Body of pancreas (tissue), 4 donors: ENCODE results near the gene SDF2. TPM values are rescaled to one million over a fixed set of nuclear protein-coding genes. Genes with fewer than 3 reads are reported as not detected.
A peak's percentile ranks its signal among the peaks of the same experiment; 100 is the strongest.

Experiments used
- ATAC-seq: fragments of 150-250 bp; one replicate; pipeline ENCODE4 v1.9.1; 2016
- DNase-seq, 4 donors: peaks; one replicate each; pipeline ENCODE4 v3.0.0-alpha.2; 2019
- H3K27ac ChIP-seq, 4 donors: fragments of 200-600 bp; sonication (generic); 1 replicate in 3 of 4; 2 replicates in 1 of 4; pipeline versions ENCODE4 v1.5.1 to v1.6.1; 2016 to 2019; ENCODE audit warnings: mild to moderate bottlenecking in 1 of 4, mixed read lengths in 1 of 4, moderate library complexity in 1 of 4
- H3K27me3 ChIP-seq, 2 donors: fragments of 200-600 bp; sonication (generic); one replicate each; pipeline ENCODE4 v1.6.0; 2016; ENCODE audit warnings: mild to moderate bottlenecking in 1 of 2
- H3K36me3 ChIP-seq, 2 donors: fragments of 200-600 bp; sonication (generic); replicated peaks in 1 of 2; 2 replicates each; pipeline ENCODE4 v1.5.1; 2016; ENCODE audit warnings: low read depth in 2 of 2; ENCODE audit not compliant: insufficient read depth in 1 of 2
- H3K4me1 ChIP-seq: fragments of 200-600 bp; sonication (generic); one replicate; pipeline ENCODE4 v1.6.0; 2016
- H3K4me3 ChIP-seq, 2 donors: fragments of 200-600 bp; sonication (generic); 1 replicate in 1 of 2; 2 replicates in 1 of 2; pipeline ENCODE4 v1.5.1; 2016 to 2019
- H3K9me3 ChIP-seq, 3 donors: fragments of 200-600 bp; sonication (generic); 1 replicate in 2 of 3; 2 replicates in 1 of 3; pipeline ENCODE4 v1.5.1; 2016
- CTCF ChIP-seq, 7 experiments: fragments of 450-650 bp in 4 of 7; fragments of 200-600 bp in 3 of 7; sonication (generic) in 3 of 7; IDR thresholded peaks; one replicate each; pipeline ENCODE4 v1.5.1; 2016 to 2019; ENCODE audit warnings: antibody characterized with exemption in 7 of 7
- POLR2A ChIP-seq, 3 donors: fragments of 450-650 bp; IDR thresholded peaks; one replicate each; pipeline ENCODE4 v1.6.1; 2016; ENCODE audit warnings: antibody characterized with exemption in 3 of 3, mild to moderate bottlenecking in 2 of 3
- WGBS, 2 donors: methylation state at CpG; one replicate each; pipeline ENCODE4 v1.1.5; 2017; 5-methylcytosine and 5-hydroxymethylcytosine counted together
- intact Hi-C: fragments of 100-400 bp; cut with DNase I; formaldehyde crosslinking; loops from one replicate; pipeline ENCODE4 v1.15.1; 2023
- total RNA-seq, 2 donors: library from RNA; depleted of rRNA; stranded (reverse); fragments of >200 nt; gene quantifications; one replicate each; pipeline ENCODE4 v1.1.0, GENCODE V29; 2016

The SDF2 gene
- 10 to 100 TPM; 13.8 to 22.8 TPM for total RNA-seq

DNA sequence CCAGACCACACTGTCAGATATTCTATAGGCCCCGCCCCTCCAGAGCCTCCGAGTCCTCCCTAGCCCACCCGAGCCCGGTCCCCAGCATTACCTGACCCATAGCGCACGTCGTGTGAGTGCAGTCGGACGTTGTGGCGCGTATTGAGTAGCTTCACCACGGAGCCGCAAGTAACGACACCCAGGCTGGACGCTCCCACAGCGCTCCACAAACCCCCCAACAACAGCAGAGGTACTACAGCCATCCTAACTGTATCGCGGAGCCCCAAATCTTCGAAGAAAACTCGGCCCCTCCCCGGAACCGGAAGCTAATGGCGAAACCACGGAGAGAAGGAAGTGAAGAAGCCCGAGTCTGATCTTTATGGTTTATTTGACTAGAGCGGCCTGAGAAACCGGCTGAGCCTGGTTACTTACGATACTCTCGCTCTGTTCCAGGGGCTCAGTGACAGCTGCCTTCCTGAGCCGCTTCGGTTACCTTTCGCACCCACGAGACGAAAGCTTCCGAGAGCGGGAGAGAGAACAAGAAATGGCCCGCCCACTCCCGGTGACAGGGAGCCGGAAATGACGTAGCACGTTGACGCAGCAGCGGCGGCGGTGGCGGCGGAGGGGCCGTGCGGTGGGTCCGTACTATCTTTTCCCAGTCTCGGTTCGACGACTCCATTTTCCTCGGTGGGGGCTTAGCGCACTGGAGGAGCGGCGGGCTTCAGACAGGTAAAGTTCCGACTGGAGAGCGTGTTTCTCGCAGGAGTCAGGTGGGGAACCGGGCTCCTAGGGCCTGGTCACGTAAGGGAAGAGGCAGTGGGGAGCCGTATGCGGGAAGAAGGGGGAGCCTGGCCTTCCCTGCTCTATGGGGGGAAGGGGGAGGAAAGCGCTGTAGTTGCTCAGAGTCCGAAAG, at the start of gene SDF2, which contains the start of gene SUPT6H:
Gene SDF2 (minus strand): TSS at position 272 of the 892 bp plus-strand sequence. CDS start 30 bp downstream, at position 242.
Gene SUPT6H (plus strand): TSS at position 571 of the 892 bp plus-strand sequence. CDS start 11,197 bp downstream, outside the sequence.
- peak within 1 kb of the TSS; percentile 37 to 45 for H3K4me3 ChIP-seq
- H3K36me3 ChIP-seq = peaks cover 2 to 8% of the 10 kb centered on the region in 2 donors
- peak within 1 kb of the TSS; percentile 87 to 96 (median 92) for H3K27ac ChIP-seq
- intact Hi-C loops = loop anchor here (5.0 kb wide), 1 partner anchor 50 kb away; the partner anchor contains the start of gene PROCA1
- H3K27me3 ChIP-seq = no peaks in the 10 kb centered on the region
- DNase-seq = peak; percentile 88 to 91 (median 90)
- WGBS, 2 donors = 0 to 1% methylated on average over 32 to 66 of the region's 66 CpGs
- H3K9me3 ChIP-seq = no peaks in the 10 kb centered on the region
- TF ChIP-seq POLR2A (IDR thresholded peaks at IDR 0.05) (peak; percentile 45 to 91 (median 86)), CTCF (IDR thresholded peaks at IDR 0.05) (peak in 1 of 7 experiments; percentile 16)
- peak; percentile 94 for ATAC-seq
- H3K4me1 ChIP-seq = peaks cover 33% of the 10 kb centered on the region

GRCh38 chr17:28710861-28711722, 49.4 kb upstream of the SDF2 start:
- 6 to 10% methylated on average over 16 to 73 of the region's 74 CpGs for WGBS, 2 donors
- peak overlapping the region in 1 of 2 donors; percentile 16 for H3K4me3 ChIP-seq
- DNase-seq (peak; percentile 80 to 84 (median 82)), ATAC-seq (peak; percentile 94)
- no peaks in the 10 kb centered on the region for H3K36me3 ChIP-seq
- peaks cover 14% of the 10 kb centered on the region for H3K4me1 ChIP-seq
- intact Hi-C loops = loop anchor here (5.0 kb wide), 1 partner anchor 49 kb away; the partner anchor contains the start of genes SDF2 and SUPT6H
- peak overlapping the region; percentile 39 to 79 (median 56) for H3K27ac ChIP-seq
- TF ChIP-seq POLR2A (IDR thresholded peaks at IDR 0.05) (peak; percentile 36 to 70 (median 69)), CTCF (IDR thresholded peaks at IDR 0.05) (no peak)
- H3K9me3 ChIP-seq = no peaks in the 10 kb centered on the region
- H3K27me3 ChIP-seq = no peaks in the 10 kb centered on the region

DNA sequence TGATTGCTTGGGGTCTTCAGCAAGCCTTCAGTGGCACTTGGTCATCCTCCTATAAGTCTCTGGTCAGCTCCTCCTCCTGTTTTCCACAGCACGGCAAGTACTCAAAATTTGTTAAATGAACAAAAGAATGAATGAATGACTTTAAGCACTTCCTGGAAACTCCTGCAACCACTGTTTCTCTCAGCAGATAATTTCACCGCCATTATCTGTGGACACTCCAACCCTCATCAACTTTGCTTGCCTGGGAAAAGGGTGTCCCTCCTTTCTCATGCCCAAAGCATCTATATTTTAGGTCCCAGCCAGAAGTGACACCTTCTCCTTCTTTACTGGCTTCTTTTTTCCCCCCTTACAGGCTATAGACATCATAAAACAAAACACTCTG, 45.6 kb upstream of the SDF2 start:
- ATAC-seq = no peak
- Histone ChIP-seq H3K9me3 (no peaks in the 10 kb centered on the region), H3K4me1 (peaks cover 14% of the 10 kb centered on the region), H3K27ac (no peak overlapping the region), H3K36me3 (peaks cover 0 to 6% of the 10 kb centered on the region in 2 donors), H3K4me3 (no peak overlapping the region), H3K27me3 (no peaks in the 10 kb centered on the region)
- DNase-seq = no peak
- 62 to 74% methylated on average over 2 of the region's 2 CpGs for whole genome bisulfite sequencing, 2 donors
- intact Hi-C loops = no loop called here
- TF ChIP-seq CTCF (IDR thresholded peaks at IDR 0.05) = no peak
- TF ChIP-seq POLR2A (IDR thresholded peaks at IDR 0.05) = no peak

DNA sequence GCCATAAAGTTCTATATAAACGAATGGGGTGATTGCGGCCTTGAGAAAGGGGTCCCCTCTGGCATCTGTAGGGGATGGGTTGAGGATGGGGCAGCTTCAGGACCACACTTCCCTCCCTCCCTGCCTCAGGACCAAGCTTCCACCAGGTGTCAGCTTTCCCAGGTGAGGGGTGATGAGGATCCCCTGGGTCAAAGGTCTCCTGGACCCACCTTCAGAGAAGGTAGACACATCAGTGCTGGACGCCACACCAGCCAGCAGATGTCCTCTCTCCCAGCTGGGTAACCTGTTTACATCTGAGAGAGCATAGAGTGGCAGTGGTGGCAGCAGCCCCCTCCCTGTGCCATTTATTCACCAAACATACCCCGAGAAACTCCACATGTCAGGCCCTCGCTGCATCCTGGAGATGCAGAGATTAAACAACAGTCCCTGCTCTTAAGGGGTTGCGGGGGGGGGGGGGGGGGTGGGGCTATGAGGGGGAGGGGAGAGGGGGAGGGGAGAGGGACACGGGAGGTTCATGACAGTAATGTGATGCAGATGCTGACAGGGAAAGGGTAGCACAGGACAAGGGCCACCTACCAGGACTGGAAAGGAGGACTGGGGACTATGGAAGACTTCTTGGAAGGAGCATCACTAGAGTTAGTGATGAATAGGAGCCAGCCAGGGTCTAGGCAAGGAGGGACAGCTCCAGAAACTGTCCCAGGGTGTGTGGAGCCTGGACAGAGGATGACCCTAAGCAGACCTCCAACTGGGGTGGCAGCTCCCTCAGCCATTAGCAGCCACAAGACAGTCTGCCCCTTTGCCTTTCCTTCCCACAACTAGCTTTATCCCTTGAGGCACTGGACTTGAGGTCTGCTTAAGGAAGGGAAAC, 45.0 kb upstream of the SDF2 start:
- ATAC-seq (no peak), DNase-seq (no peak)
- intact Hi-C loops = no loop called here
- H3K9me3 ChIP-seq = no peaks in the 10 kb centered on the region
- WGBS, 2 donors = 46 to 73% methylated on average over 2 to 6 of the region's 7 CpGs
- TF ChIP-seq CTCF (IDR thresholded peaks at IDR 0.05) = no peak
- TF ChIP-seq POLR2A (IDR thresholded peaks at IDR 0.05) = no peak
- H3K27ac ChIP-seq = no peak overlapping the region
- H3K4me1 ChIP-seq = peaks cover 8% of the 10 kb centered on the region
- H3K27me3 ChIP-seq = no peaks in the 10 kb centered on the region
- H3K4me3 ChIP-seq = no peak overlapping the region
- peaks cover 0 to 12% of the 10 kb centered on the region in 2 donors for H3K36me3 ChIP-seq
